NT2/D1 (cell line): Measurements from ENCODE around the gene AASDHPPT.

Experiments used
- SUZ12 ChIP-seq: IDR thresholded peaks from 2 replicates; pipeline ENCODE4 v1.6.1; 2011; ENCODE audit not compliant: insufficient read length, insufficient read depth; ENCODE audit errors: extremely low read depth
- YY1 ChIP-seq: IDR thresholded peaks from 2 replicates; pipeline ENCODE4 v1.6.1; 2011; ENCODE audit not compliant: insufficient read length, insufficient read depth
- ZNF274 ChIP-seq: IDR thresholded peaks from 2 replicates; pipeline ENCODE4 v1.6.1; 2011; ENCODE audit warnings: mild to moderate bottlenecking, low read depth, low read length

- no peak for TF ChIP-seq ZNF274
- no peak for TF ChIP-seq YY1
- TF ChIP-seq SUZ12, result no peak
These were observed 15.0 kb downstream of the AASDHPPT start for GRCh38 chr11:106092446-106092845.
